ENCODE data around the gene ERBB4. TPM values are rescaled to one million over a fixed set of nuclear protein-coding genes. Genes with fewer than 3 reads are reported as not detected.

ERBB4 gene
- polyA plus RNA-seq, 2 of the 4 experiments (the other 2 are of a cell fraction), result not detected

- no peak for ATAC-seq
- FAIRE-seq, result no peak
- no peak overlapping the region for H3K4me3 ChIP-seq
- ChIA-PET CTCF (no interaction called here), POLR2A (no interaction called here)
- no peaks in the 10 kb centered on the region for H3K4me1 ChIP-seq
- TF ChIP-seq EHMT2 (IDR thresholded peaks at IDR 0.05; ENCODE audit: low read depth), result no peak
- TF ChIP-seq ZC3H11A (IDR thresholded peaks at IDR 0.05), result no peak
- TF ChIP-seq, protein P1, sequence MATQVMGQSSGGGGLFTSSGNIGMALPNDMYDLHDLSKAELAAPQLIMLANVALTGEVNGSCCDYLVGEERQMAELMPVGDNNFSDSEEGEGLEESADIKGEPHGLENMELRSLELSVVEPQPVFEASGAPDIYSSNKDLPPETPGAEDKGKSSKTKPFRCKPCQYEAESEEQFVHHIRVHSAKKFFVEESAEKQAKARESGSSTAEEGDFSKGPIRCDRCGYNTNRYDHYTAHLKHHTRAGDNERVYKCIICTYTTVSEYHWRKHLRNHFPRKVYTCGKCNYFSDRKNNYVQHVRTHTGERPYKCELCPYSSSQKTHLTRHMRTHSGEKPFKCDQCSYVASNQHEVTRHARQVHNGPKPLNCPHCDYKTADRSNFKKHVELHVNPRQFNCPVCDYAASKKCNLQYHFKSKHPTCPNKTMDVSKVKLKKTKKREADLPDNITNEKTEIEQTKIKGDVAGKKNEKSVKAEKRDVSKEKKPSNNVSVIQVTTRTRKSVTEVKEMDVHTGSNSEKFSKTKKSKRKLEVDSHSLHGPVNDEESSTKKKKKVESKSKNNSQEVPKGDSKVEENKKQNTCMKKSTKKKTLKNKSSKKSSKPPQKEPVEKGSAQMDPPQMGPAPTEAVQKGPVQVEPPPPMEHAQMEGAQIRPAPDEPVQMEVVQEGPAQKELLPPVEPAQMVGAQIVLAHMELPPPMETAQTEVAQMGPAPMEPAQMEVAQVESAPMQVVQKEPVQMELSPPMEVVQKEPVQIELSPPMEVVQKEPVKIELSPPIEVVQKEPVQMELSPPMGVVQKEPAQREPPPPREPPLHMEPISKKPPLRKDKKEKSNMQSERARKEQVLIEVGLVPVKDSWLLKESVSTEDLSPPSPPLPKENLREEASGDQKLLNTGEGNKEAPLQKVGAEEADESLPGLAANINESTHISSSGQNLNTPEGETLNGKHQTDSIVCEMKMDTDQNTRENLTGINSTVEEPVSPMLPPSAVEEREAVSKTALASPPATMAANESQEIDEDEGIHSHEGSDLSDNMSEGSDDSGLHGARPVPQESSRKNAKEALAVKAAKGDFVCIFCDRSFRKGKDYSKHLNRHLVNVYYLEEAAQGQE (IDR thresholded peaks at IDR 0.05), result no peak
- no peak for TF ChIP-seq HOXB13 (CRISPR knock-in tag; IDR thresholded peaks at IDR 0.05; ENCODE audit: low read depth)
- TF ChIP-seq RARB (CRISPR knock-in tag; IDR thresholded peaks at IDR 0.05), result no peak
- no peak for TF ChIP-seq EP300 (IDR thresholded peaks at IDR 0.05)
- no peak for TF ChIP-seq KDM5A (IDR thresholded peaks at IDR 0.05)
- no peak for TF ChIP-seq FOSB (CRISPR knock-in tag; IDR thresholded peaks at IDR 0.05)
- no peak for TF ChIP-seq ESRRA (IDR thresholded peaks at IDR 0.05; ENCODE audit: borderline replicate concordance, low read length)
- TF ChIP-seq, protein P2, sequence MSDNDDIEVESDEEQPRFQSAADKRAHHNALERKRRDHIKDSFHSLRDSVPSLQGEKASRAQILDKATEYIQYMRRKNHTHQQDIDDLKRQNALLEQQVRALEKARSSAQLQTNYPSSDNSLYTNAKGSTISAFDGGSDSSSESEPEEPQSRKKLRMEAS (IDR thresholded peaks at IDR 0.05), result no peak
- 6% methylated on average over 3 of the region's 3 CpGs for WGBS (ENCODE audit: missing lambda C conversion rate)
- no peak overlapping the region for H3K27ac ChIP-seq
- no peak overlapping the region for H3K4me2 ChIP-seq
- H3K9me3 ChIP-seq, result no peaks in the 10 kb centered on the region
- DNase-seq (ENCODE audit: low read depth in 1 of 2, low spot score in 1 of 2), result no peak
Measured at GRCh38 chr2:211498551-211499205, 1039.9 kb downstream of the ERBB4 start.

- H3K4me1 ChIP-seq, result no peaks in the 10 kb centered on the region
- H3K9me3 ChIP-seq, result no peaks in the 10 kb centered on the region
- 45% methylated on average over 3 of the region's 3 CpGs for WGBS (ENCODE audit: missing lambda C conversion rate)
- no peak overlapping the region for H3K4me3 ChIP-seq
- DNase-seq (ENCODE audit: low read depth in 1 of 2, low spot score in 1 of 2) (no peak), FAIRE-seq (no peak), ATAC-seq (no peak)
- H3K27ac ChIP-seq, result no peak overlapping the region
- TF ChIP-seq KDM5A (IDR thresholded peaks at IDR 0.05) (no peak), RCOR1 (IDR thresholded peaks at IDR 0.05; ENCODE audit: low read depth, low read length) (no peak), KDM1A (IDR thresholded peaks at IDR 0.05; ENCODE audit: low read depth) (no peak), EP300 (IDR thresholded peaks at IDR 0.05) (no peak), FOXS1 (CRISPR knock-in tag; IDR thresholded peaks at IDR 0.05) (no peak), CEBPB (IDR thresholded peaks at IDR 0.05) (no peak), CHD4 (IDR thresholded peaks at IDR 0.05; ENCODE audit: borderline replicate concordance) (no peak), EHF (CRISPR knock-in tag; IDR thresholded peaks at IDR 0.05) (no peak), USF2 (IDR thresholded peaks at IDR 0.05) (no peak), RARB (CRISPR knock-in tag; IDR thresholded peaks at IDR 0.05) (no peak), CBX8 (IDR thresholded peaks at IDR 0.05) (no peak), SREBF2 (IDR thresholded peaks at IDR 0.05) (no peak), NPAS2 (CRISPR knock-in tag; IDR thresholded peaks at IDR 0.05; ENCODE audit: borderline replicate concordance) (no peak), CTCF (IDR thresholded peaks at IDR 0.05) (no peak), NR3C1 (IDR thresholded peaks at IDR 0.05) (no peak), POLR2AphosphoS2 (conservative IDR thresholded peaks at IDR 0.05; ENCODE audit: low read length) (no peak), FOSB (CRISPR knock-in tag; IDR thresholded peaks at IDR 0.05) (no peak)
- TF ChIP-seq, protein P2 (IDR thresholded peaks at IDR 0.05), result no peak
- ChIA-PET POLR2A (no interaction called here), CTCF (no interaction called here)
- no peak overlapping the region for H3K4me2 ChIP-seq
Measured at GRCh38 chr2:211495339-211495738, 1043.3 kb downstream of the ERBB4 start.
